ENCODE results near the gene LAMB3.
A peak's percentile ranks its signal among the peaks of the same experiment; 100 is the strongest.

Gene LAMB3

GRCh38 chr1:209617755-209618154, 34.5 kb downstream of the LAMB3 start:
- DNase-seq (ENCODE audit: low read depth) = no peak

GRCh38 chr1:209617047-209617673, 35.1 kb downstream of the LAMB3 start:
- no peak for DNase-seq (ENCODE audit: low read depth)

- DNase-seq (ENCODE audit: low read depth) = no peak
Measured at GRCh38 chr1:209616366-209617046, 35.7 kb downstream of the LAMB3 start.

GRCh38 chr1:209614906-209615305, 37.3 kb downstream of the LAMB3 start:
- no peak for DNase-seq (ENCODE audit: low read depth)

- DNase-seq (ENCODE audit: low read depth) = no peak
Measured at GRCh38 chr1:209614151-209614420, 38.1 kb downstream of the LAMB3 start.

- DNase-seq (ENCODE audit: low read depth) = no peak
Measured at GRCh38 chr1:209613400-209614150, 38.6 kb downstream of the LAMB3 start.

GRCh38 chr1:209612646-209613399, 39.4 kb downstream of the LAMB3 start:
- DNase-seq (ENCODE audit: low read depth) = no peak

GRCh38 chr1:209611771-209612570, 40.3 kb downstream of the LAMB3 start:
- DNase-seq (ENCODE audit: low read depth) = no peak

GRCh38 chr1:209610631-209610905, 41.7 kb downstream of the LAMB3 start:
- DNase-seq (ENCODE audit: low read depth) = no peak

- no peak for DNase-seq (ENCODE audit: low read depth)
Measured at GRCh38 chr1:209609791-209610630, 42.2 kb downstream of the LAMB3 start.

GRCh38 chr1:209609041-209609790, 43.0 kb downstream of the LAMB3 start:
- no peak for DNase-seq (ENCODE audit: low read depth)

GRCh38 chr1:209607795-209608178, 44.4 kb downstream of the LAMB3 start:
- no peak for DNase-seq (ENCODE audit: low read depth)

GRCh38 chr1:209607102-209607794, 45.0 kb downstream of the LAMB3 start:
- peak; percentile 38 for DNase-seq (ENCODE audit: low read depth)

GRCh38 chr1:209603877-209604276, 48.3 kb downstream of the LAMB3 start:
- DNase-seq (ENCODE audit: low read depth) = no peak

- DNase-seq (ENCODE audit: low read depth) = peak; percentile 56
Measured at GRCh38 chr1:209601809-209602657, 50.2 kb downstream of the LAMB3 start.

GRCh38 chr1:209600541-209600940, 51.7 kb downstream of the LAMB3 start:
- DNase-seq (ENCODE audit: low read depth) = peak; percentile 28

- DNase-seq (ENCODE audit: low read depth) = no peak
Measured at GRCh38 chr1:209598227-209598626, 54.0 kb downstream of the LAMB3 start.

GRCh38 chr1:209597499-209597898, 54.7 kb downstream of the LAMB3 start:
- DNase-seq (ENCODE audit: low read depth) = no peak

Data from amniotic epithelial cell (primary cell).